Measurements from ENCODE around the gene PXYLP1. TPM values are rescaled to one million over a fixed set of nuclear protein-coding genes. Genes with fewer than 3 reads are reported as not detected.
"Not testable (repeated sequence)": the region's sequence is repeated elsewhere in the genome, so short reads cannot be mapped to it uniquely, and the experiment has no call there.

The PXYLP1 gene
- total RNA-seq, 1 donor from 2014 or later: 3.7 TPM

DNA sequence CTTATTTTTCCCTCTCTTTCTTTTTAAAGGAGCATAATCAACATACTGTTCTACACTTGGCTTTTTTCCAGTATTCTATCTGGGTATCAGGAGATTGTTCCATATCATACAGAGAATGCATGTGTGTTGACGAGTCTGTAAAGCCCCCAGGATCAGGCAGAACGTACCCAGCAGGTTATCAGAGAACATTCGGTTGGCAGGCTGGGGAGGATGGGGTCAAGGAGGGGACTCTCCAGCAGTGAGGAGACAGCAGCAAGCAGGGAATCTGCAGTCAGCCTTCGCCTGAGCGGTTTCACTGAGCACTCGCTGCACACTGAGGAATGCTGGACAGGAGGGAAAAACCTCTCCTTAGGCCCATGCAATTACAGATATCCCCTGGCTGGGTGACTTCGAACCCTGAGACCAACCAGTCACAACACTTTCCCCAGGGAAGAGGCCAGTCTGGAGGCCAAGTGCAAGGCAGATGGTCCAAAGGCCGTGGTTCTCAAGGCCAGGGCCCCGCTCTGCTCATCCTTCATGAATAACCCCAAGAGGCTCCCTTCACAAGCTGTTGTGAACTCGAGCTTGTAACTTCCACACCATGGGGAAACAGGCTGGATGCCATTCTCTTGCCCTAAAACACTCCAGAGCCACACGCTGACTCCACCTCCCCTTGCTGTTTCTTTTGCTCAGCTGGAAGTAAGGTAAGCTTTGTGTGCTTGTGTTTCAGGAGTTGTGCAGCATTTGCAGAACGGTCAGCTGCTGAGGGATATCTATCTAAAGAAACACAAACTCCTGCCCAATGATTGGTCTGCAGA, 60.1 kb downstream of the PXYLP1 start:
- no peak for ATAC-seq
- peak; percentile 37 for DNase-seq (ENCODE audit: low spot score)

DNA sequence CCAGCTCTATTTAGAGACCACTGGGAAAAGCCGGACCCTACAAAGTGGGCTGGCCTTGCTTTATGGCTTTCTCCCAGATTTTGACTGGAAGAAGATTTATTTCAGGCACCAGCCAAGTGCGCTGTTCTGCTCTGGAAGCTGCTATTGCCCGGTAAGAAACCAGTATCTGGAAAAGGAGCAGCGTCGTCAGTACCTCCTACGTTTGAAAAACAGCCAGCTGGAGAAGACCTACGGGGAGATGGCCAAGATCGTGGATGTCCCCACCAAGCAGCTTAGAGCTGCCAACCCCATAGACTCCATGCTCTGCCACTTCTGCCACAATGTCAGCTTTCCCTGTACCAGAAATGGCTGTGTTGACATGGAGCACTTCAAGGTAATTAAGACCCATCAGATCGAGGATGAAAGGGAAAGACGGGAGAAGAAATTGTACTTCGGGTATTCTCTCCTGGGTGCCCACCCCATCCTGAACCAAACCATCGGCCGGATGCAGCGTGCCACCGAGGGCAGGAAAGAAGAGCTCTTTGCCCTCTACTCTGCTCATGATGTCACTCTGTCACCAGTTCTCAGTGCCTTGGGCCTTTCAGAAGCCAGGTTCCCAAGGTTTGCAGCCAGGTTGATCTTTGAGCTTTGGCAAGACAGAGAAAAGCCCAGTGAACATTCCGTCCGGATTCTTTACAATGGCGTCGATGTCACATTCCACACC, 60.9 kb downstream of the PXYLP1 start:
- ATAC-seq: peak; percentile 91
- peak; percentile 66 for DNase-seq (ENCODE audit: low spot score)

DNA sequence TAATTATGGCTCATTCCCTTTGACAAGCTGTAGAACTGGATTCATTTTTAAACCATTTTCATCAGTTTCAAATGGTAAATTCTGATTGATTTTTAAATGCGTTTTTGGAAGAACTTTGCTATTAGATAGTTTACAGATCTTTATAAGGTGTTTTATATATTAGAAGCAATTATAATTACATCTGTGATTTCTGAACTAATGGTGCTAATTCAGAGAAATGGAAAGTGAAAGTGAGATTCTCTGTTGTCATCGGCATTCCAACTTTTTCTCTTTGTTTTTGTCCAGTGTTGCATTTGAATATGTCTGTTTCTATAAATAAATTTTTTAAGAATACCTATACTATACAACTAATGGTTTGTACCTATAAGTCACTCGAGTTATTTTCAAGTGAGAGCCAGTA, 62.7 kb downstream of the PXYLP1 start:
- ATAC-seq (peak; percentile 36), DNase-seq (ENCODE audit: low spot score) (no peak)

DNA sequence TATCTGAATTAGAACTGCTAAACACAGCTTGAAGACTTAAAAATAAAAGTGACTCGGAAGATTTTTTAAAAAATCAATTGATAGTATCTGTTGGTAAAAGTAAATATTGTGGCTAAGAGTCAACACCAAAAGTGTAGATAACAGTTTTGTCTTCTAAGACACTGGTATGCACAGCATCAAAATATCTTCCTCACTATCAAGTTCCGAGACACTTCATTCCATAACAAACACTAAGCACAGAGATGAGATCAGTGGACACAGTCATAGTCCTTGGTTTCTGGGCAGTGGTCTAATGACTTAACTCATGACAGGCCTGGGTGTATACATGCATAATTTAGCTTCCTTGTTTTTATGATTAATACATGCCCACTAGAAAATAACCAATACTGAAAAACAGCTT, 63.2 kb downstream of the PXYLP1 start:
- DNase-seq (ENCODE audit: low spot score) (no peak), ATAC-seq (peak; percentile 37)

DNA sequence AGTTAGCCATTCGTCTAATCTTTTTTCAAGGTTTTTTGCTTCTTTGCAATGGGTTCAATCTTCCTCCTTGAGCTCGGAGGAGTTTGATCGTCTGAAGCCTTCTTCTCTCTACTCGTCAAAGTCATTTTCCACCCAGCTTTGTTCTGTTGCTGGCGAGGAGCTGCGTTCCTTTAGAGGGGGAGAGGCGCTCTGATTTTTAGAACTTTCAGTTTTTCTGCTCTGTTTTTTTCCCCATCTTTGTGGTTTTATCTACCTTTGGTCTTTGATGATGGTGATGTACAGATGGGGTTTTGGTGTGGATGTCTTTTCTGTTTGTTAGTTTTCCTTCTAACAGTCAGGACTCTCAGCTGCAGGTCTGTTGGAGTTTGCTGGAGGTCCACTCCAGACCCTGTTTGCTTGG, 68.8 kb downstream of the PXYLP1 start:
- not testable (repeated sequence) for DNase-seq (ENCODE audit: low spot score); ATAC-seq

DNA sequence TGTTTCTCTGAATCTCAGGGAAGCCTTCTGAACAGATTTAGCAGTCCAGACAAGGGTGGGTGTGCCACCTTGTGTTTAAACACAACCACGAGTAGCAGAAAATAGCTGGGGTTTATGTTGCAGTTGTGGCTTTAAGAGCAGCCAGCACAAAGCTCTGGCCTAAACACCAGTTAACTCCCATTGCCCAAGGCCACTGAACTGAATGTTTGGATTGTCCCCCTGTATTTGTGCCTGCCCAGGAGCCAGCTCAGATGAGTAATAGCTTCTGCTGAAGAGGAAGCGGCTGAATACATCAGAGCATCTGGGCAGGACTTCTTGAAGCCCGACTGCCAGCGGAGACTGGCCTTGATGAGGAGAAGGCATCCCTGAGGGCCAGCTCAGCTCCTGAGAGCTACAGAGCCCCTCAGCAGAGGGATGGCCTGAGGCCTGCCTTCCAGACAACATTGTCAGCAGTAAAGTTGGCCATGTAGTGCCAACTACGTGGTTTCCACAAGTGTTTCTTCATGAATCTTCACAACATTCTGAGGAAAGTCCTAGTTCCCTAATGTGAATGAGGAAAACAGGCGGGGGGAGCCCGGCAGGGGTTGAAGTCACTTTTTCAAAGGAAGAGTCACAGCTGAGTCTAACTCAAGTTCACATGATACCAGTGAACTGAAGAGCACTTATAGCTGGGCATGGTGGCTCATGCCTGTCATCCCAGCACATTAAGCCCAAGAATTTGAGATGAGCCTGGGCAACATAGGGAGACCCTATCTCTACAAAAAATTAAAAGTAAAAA, 70.9 kb downstream of the PXYLP1 start:
- ATAC-seq: no peak
- no peak for DNase-seq (ENCODE audit: low spot score)

DNA sequence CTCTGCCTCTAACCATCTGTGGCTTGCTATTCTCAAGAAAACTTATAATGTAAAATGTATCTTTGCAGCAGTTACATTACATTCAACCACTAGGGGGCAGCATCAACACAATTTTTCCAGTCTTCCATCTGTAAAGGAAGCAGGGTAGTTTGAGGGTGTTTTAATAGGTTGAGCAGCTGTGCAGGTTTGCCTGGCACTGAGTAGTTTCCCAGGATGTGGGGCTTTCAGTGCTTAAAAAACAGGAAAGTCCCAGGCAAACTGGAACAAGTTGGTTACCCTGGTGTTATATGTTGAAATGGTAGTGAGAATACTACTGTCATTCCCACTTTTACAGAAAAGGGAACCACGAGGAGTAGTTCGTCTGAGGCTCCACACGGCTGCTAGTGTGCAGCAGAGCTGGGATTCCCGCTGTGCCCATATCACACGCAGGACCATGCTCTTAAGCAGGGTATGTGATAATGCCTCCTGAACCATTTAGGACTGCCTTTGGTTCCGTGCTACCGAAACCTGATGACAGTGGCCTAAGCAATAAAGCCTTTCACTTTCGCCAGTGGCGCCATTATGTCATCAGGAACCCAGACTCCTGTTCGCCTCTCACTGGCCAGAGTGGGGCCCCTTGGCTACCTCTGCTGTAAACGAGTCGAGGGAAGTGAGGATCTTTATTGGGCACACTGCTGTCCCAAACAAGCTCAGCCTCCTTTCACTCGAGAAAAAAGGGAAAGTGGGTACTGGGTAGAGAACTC, 72.0 kb downstream of the PXYLP1 start:
- peak; percentile 92 for ATAC-seq

DNA sequence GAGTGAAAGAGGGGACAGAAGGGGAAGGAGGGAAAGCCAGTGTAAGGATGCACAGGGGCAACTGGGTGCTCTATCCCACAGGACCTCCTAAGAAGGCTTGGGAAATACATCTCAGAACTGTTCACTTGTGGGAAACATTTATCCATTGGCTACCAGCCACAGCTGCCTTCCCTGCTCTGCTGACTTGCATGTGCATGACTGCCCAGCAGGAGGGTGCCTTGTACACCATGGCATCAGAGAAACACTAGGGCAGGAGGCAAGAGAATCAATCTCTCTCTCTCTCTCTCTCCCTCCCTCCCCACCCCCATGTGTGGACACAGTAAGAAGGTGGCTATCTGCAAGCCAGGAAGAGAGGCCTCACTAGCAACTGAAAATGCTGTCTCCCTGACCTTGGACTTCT, 73.8 kb downstream of the PXYLP1 start:
- DNase-seq (ENCODE audit: low spot score) (no peak), ATAC-seq (no peak)

More for the DNA sequence above, 72.0 kb downstream of the PXYLP1 start:
- no peak for DNase-seq (ENCODE audit: low spot score)

DNA sequence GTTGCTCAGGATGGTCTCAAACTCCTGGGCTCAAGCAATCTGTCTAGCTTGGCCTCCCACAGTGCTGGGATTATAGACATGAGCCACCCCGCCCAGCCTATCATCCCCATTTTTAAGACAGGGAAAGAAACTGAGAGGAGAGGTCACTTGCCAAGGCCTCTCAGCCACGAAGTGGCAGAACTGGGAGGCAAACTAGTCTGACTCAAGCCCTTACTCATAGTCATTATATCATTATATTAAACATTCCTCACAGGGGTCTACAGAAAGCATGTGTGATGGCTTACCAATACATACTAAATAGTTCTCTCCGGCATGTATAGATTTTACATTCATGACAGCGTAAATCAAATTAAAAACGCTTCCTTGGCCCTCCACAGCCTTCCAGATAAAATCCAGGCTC, 74.7 kb downstream of the PXYLP1 start:
- DNase-seq (ENCODE audit: low spot score) (no peak), ATAC-seq (no peak)

DNA sequence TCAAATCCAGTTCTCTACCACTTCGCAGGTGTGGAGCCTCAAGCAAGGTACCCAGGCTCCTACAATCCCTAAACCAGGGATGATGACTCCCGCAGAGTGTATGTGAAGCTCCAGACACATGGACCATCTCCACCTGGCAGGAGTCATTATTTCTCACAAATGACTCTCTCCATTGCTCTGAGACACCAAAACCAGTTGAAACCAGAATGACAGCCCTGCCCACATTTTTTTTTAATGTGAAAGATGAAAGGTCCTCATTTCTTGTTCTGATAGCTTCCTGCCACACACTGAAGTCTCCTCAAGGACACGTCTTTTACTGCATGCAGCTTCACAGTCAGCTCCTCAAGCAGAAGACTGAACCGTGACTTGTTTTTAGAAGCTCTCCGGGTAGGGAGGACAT, 75.3 kb downstream of the PXYLP1 start:
- DNase-seq (ENCODE audit: low spot score) (no peak), ATAC-seq (no peak)

DNA sequence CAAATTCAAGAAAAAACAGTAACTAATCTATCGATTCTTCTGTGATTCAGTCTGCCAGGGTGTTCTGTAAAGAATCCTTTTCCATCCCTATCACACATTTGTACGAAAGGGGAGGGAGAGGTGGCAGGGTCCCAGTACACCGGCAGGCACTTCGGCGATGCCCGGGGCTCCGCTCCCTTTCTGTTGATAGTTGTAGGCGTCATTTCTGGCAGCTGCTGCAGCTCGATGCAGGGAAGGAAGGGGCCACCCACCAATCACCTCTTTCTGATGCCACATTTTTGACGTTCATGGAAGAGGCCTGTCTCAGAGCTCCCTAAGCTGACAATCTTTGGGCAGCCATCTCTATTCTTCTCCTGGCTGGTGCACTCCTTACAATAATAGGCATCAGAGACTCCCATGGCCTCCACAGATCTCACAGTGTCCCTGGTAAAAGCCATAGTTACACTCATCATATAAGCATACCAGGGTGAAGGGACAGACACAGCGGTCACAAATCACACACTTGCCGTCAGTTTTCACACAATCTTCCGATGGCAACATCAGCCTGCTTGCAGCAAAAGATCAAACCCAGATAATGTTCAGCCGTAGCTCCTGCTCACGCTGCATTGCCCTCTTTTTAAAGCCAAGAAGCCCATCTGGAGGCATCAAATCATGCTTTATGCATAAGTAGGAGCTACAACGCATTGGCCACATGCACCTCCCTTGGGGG, 75.9 kb downstream of the PXYLP1 start:
- DNase-seq (ENCODE audit: low spot score) (no peak), ATAC-seq (no peak)

DNA sequence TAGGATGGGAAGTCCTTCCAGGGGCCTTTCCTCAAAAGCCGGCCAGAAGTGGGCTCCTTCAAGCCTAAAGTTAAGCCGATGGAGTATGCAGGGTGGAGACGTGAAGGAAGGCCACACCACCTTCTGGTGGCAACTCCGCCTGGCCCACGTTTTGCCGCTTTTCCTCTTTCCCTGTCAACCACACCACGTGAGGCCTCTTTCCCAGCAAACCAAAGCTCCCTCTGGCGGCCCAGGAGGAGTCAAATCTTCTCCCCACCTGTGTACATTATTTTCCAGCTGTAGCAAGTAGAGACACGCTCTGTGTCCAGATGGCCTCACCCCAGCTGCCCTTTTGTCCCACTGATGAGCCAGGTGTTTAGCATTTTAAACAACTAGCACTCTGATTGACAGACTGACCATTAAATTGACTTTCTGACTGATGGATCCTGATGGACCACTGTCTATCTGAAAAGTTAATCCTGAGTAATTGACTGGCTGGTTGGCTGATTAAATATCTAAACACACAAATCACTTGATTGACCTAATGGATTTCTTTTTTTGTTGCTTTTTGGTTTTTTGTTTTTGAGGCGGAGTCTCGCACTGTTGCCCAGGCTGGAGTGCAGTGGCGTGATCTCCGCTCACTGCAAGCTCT, 77.1 kb downstream of the PXYLP1 start:
- DNase-seq (ENCODE audit: low spot score): peak; percentile 76
- ATAC-seq: peak; percentile 74

DNA sequence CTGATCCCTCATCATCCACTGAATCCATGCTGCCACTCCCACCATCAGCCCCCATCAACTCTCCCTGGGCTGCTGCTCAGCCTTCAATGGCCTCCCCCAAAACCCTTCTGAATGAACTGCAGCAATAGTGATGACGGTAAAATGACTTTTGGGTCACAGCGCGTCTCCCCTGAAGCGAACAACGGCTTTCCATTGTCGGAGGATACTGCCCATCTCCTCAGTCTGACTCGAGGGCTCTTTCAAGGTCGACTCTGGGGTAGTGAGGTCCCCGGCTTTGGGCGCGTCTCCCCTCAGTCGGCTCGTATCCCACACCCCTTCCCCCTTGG, 79.5 kb downstream of the PXYLP1 start:
- ATAC-seq: no peak
- DNase-seq (ENCODE audit: low spot score): no peak

DNA sequence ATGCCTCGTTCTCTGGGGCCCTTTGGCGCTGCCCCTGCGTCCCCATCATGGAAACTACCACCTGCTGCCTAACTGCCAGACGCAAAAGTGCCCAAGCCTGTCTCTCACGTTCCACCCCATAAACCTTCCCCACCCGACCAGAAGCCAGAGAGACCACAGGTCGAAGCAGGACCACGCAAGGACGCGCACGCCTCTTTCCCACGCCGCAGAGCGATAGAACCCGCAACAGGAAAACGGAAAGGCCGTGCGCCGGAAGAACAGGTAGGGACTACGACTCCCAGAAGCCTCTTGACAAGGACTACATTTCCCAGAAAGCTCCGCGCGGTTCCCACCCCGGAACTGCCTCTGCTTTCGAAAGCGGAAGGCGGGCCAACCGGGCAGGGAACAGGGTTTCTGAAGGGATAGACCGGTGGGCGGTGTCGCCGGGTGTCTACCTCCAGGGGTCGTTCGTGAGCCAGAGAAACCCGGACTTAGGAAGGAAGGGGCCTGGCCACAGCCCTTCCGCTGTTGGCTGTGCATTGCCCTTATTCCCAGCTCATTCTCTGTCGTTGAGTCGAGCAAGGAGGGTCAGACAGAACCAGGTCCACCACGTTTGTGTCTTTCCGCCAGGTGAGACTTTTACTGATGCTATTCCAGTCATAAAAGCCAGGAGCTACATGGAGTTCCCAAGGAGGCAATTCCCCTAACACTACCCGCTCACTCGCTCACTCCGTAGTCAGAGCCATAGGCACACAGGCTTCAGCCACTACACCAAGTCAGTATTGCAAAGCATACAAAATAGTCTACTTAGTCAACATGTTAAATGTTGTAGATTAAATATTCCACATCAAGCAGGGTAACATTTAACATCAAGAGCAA, 80.1 kb downstream of the PXYLP1 start:
- peak; percentile 99 for DNase-seq (ENCODE audit: low spot score)
- peak; percentile 93 for ATAC-seq

DNA sequence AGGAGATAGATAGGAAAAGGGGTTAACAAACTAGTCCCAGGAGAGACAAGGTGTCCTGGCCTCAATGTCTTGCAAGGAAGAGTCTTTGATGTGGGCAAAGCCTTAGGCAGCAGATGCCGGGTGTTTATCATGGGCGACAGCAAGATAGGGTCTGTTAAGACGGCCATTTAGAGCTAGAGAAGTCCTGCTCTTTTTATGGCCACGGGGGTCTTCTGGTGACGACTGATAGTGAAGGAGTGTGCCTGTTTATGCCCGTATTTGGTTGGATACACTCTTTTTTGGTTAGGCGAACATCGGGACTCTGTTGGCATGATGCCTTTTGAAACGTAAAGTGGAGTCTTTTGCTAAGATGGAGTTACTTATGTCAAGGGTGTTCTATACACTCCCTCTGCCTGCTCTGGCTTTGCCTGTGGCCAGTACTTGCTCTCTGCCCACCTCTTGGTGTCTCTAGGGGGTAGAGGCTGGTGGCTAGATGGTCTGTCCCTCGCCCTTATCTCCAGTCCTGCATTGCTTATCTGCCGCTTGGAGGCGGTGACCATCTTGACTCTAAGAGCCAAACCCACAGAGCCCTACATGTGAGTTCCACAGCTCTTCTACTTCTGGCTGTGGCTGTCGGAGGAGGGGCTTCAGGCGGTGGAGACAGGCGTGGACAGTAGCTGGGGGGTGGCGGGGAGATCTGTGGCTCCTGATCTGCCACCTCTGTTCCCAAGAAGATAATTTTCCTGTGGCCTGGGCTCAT, 80.9 kb downstream of the PXYLP1 start:
- DNase-seq (ENCODE audit: low spot score): no peak

DNA sequence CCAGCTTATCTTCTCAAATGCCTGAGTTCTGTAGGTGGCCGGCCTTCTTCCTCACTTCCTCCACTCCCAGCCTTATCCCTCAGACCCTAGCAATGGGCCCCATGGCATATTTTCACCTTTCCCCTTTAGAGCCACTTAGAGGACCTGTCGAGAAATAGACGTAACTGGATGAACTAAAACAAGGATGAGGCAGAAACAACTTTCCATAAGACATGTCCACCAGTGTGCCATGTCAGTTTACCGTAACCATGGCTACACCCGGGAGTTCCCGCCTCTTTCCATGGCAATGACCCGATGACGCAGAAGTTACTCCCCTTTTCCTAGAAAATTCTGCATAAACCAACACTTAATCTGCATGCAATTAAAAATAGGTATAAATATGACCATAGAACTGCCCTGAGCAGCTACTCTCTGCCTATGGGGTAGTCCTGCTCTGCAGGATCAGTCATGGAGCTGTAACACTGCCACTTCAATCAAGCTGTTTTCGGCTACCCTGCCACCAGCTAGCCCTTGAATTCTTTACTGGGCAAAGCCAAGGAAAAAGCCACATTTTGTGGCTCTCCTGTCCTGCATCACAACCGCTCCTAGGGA, 81.6 kb downstream of the PXYLP1 start:
- DNase-seq (ENCODE audit: low spot score): no peak
- no peak for ATAC-seq

More for the DNA sequence above, 80.9 kb downstream of the PXYLP1 start:
- ATAC-seq: no peak

DNA sequence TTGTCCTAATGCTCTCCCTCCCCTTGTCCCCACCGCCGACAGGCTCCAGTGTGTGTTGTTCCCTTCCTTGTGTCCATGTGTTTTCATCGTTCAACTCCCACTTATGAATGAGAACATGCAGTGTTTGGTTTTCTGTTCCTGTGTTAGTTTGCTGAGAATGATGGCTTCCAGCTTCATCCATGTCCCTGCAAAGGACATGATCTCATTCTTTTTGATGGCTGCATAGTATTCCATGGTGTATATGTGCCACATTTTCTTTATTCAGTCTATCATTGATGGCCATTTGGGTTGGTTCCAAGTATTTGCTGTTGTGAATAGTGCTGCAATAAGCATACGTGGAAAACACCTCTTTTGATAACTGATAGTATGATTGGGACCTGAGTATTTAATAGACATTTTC, 82.8 kb downstream of the PXYLP1 start:
- DNase-seq (ENCODE audit: low spot score); ATAC-seq: not testable (repeated sequence)

DNA sequence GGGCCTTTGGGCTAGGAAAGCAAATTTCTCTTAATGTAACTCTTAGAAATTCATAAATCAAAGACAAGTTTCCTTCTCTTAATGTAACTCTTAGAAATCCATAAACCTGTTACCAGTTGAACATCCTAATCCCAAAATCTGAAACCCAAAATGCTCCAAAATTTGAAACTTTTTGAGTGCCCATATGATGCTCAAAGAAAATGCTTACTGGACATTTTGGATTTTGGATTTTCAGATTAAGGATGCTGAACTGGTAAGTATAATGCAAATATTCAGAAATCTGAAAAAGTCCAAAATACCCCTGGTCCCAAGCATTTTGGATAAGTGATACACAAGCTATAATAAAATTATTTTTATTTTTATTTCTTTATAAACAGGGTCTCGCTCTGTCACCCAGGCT, 85.2 kb downstream of the PXYLP1 start:
- no peak for ATAC-seq
- DNase-seq (ENCODE audit: low spot score): no peak
